NOMO-1 (cell line): Measurements from ENCODE around the gene P2RY2.
"Not testable (repeated sequence)": the region's sequence is repeated elsewhere in the genome, so short reads cannot be mapped to it uniquely, and the experiment has no call there.

Source experiments
- DNase-seq, 2 experiments: peaks; one replicate each; lab custom pipeline; 2025; ENCODE audit not compliant: unreplicated experiment in 2 of 2; lab: John Stamatoyannopoulos, UW

P2RY2 gene

DNA sequence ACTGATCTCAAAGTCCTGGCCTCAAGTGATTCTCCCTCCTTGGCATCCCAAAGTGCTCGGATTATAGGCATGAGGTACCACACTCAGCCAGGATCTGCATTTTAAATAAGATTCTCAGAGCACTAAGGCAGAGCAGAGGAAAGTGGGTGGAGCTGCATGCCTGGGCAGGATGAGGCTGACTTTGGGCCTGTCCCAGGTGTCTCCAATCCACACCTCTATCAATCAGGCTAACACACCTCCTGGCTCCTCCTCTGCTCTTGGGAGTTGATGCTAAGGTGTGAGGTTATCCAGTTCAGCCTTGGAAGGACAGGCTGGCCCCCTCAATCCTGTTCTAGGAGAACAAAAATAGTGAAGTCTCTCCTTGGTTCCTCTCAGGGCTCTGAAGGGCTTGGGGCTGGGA, 30.2 kb upstream of the P2RY2 start:
- DNase-seq = no peak

DNA sequence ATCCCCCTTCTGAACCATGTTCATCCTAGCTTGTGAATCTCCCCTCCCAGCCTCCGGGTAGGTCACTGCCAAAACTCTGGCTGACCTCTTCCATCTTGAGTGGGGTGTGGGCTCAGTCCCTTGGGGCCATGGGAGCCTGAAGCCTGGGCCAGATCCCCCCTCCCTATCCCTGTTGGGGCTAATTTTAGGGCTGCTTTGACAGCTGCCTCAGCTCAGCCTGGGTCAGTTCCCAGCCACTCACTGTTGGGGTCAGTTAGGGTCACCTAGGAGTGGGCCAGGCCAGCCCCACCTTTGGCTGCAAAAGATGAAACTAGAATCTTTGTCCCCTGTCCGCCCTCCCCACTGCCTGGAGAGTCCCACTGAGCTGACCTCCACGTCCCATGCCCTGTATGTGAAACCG, 29.8 kb upstream of the P2RY2 start:
- DNase-seq = no peak

DNA sequence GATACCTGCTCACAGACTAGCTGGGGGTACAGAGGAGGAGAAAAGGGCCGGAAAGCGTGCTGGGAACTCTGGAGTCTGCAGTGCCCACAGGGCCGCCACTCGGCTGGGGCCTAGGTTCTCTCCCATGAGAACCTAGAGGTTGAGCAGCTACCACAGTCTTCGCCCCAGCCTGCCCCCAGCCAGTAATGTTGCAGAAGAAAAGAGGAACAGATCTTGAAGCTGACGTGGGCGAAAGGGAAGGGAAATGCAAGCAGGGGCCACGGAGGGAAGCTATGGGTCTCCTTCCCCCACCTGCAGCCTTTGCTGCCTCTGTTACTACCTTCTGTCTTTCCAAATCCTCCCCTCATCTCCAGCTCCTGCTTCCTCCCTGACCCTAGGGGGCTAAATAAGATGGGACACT, 28.8 kb upstream of the P2RY2 start:
- DNase-seq = peak; percentile 93 to 97

GRCh38 chr11:73189723-73190556, 28.1 kb upstream of the P2RY2 start:
- no peak for DNase-seq

GRCh38 chr11:73190557-73190885, 27.6 kb upstream of the P2RY2 start:
- no peak for DNase-seq

GRCh38 chr11:73191151-73191550, 26.9 kb upstream of the P2RY2 start:
- no peak for DNase-seq

DNA sequence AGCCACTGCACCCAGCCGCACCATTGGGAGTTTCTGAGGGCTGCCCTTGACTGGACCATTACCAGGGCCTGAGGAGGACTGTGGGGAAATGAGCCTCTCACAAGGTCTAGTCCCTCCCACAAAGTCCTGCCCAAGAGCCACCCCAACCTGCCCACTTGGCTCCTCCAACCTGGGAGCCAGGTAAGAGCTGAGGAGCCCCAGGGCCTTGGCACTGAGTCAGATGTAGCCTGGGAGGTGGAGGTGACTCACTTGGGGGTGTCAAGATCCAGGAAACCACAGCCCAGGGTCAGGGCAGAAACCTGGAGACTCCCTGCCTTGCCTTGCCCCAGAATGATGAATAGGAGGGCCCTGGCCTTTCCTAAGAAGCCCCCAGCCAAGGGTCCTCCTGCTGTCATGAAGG, 25.8 kb upstream of the P2RY2 start:
- DNase-seq = no peak

GRCh38 chr11:73193251-73194033, 24.6 kb upstream of the P2RY2 start:
- no peak for DNase-seq

DNA sequence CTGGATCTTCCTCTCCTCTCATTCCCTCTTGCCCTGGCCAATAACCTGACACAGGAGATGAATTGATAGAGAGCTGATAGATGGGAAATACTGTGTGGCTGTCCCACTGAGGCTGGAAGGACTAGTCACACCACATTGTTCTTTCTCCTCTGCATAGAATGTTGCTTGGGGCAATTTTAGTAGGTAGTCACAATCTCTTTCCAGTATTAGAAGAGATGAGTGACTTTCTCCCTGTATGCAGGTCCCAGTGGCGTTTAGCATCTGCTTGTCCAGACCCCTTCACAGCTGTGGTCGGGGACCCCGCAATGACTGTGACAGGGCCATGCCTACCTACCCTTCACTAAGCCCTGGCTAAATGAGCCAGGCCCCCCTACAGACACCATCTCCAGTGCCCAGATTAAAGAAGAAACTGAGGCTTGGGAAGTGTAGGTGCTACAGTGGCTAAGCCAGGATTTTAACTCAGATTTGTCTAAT, 24.0 kb upstream of the P2RY2 start:
- DNase-seq = no peak

GRCh38 chr11:73194593-73194992, 23.5 kb upstream of the P2RY2 start:
- no peak for DNase-seq

GRCh38 chr11:73195191-73196007, 22.7 kb upstream of the P2RY2 start:
- DNase-seq = no peak

GRCh38 chr11:73196576-73196975, 21.5 kb upstream of the P2RY2 start:
- no peak for DNase-seq

GRCh38 chr11:73197348-73197747, 20.7 kb upstream of the P2RY2 start:
- DNase-seq = no peak

DNA sequence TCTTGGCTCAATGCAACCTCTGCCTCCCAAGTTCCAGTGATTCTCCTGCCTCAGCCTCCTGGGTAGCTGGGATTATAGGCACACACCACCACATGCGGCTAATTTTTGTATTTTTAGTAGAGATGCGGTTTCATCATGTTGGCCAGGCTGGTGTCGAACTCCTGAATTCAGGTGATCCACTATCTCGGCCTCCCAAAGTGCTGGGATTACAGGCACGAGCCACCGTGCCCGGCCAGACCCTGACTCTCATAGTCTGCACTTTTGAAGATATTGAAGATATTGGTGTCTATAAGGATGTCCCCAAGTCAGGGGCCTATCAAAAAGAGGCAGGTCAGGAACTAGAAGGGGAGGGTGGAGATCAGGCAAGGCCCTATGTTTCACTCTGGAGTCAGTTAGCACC, 20.3 kb upstream of the P2RY2 start:
- DNase-seq = not testable (repeated sequence)

GRCh38 chr11:73198677-73199076, 19.4 kb upstream of the P2RY2 start:
- DNase-seq = no peak

DNA sequence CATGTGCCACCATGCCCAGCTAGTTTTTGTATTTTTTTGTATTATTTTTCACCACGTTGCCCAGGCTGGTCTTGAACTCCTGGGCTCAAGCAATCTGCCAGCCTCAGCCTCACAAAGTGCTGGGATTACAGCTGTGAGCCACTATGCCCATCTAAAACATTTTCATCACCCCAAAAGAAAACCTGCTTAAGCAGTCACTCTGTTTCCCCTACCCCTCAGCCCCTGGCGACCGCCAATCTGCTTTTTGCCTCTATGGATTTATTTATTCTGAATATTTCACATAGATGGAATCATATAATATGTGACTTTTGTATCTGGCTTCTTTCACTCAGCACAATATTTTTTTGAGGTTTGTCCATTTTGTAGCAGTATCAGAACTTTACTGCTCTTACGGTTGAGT, 18.6 kb upstream of the P2RY2 start:
- DNase-seq = no peak

DNA sequence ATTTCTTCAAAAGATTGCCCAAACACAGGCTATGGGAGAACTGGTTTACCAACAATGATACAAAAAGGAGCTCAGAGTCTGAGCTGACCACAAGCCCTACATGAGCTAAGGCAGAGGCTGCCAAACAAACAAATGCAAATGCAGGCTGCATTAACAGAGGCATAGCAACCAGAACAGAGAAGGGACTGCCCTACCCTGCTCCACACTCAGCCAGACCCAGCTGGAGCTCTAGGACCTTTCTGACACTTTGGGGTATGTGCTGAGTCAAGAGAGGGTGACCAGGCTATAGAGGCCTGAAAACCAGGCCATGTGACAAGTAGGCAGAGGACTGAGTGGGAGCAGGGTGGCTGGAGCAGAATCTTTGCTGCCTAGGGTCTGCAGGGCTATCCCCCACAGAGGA, 17.8 kb upstream of the P2RY2 start:
- no peak for DNase-seq

GRCh38 chr11:73201249-73201648, 16.8 kb upstream of the P2RY2 start:
- peak; percentile 22 to 29 for DNase-seq

- no peak for DNase-seq
Observed at GRCh38 chr11:73201888-73202780, 15.9 kb upstream of the P2RY2 start.

DNA sequence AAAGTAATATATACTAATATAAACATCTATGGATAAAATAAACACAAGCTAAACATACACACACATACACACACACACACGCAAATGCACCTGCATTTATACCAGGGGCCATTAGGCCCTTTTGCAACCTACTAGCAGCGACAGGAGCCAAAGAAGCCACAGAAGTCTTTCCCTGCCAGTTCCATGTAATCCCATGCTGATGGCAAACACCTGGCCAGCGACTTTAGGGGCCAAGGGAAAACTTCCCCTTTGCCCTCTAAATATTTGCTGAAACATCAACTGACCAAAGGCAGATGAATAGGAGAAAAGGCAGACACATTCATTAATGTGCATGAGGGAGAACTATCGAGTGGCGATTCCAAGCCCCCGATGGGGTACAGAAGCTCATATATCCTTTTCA, 14.8 kb upstream of the P2RY2 start:
- no peak for DNase-seq
